ENCODE results near the gene MUC12.

GRCh38 chr7:100943693-100944092, 25.7 kb upstream of the MUC12 start:
- no peak for TF ChIP-seq POLR2A (IDR thresholded peaks at IDR 0.05)
- TF ChIP-seq CTCF (IDR thresholded peaks at IDR 0.05), result no peak

Measured in heart left ventricle (tissue), 13 donors.